ENCODE measurements around the gene MZT1. TPM values are rescaled to one million over a fixed set of nuclear protein-coding genes. Genes with fewer than 3 reads are reported as not detected.

Gene MZT1
- total and polyA plus RNA-seq, 2 donors (not counting 1 experiment from before 2014, with no cell fraction given) = 10.8 to 12.9 TPM

- Histone ChIP-seq H3K79me2 (ENCODE audit: control insufficient read depth, insufficient read depth, low read length) (peaks cover 34% of the 10 kb centered on the region), H3K9me3 (ENCODE audit: control insufficient read depth, insufficient read depth, low read depth, low read length) (no peaks in the 10 kb centered on the region), H3K4me3 (replicated peaks in 1 of 4; ENCODE audit: control extremely low read depth in 1 of 4, insufficient read depth in 1 of 4, low read depth in 3 of 4, low read length in 4 of 4) (no peak overlapping the region), H3K4me2 (ENCODE audit: extremely low read depth, insufficient read depth, low read length) (no peak overlapping the region), H3K36me3 (ENCODE audit: control insufficient read depth, insufficient read depth, low read length) (peaks cover 5% of the 10 kb centered on the region), H3K9ac (ENCODE audit: insufficient read depth, low read length) (no peak overlapping the region), H3K4me1 (ENCODE audit: control insufficient read depth, extremely low read depth, insufficient read depth, low read length) (no peaks in the 10 kb centered on the region), H3K27me3 (ENCODE audit: control insufficient read depth, insufficient read depth, low read length) (no peaks in the 10 kb centered on the region), H2AFZ (ENCODE audit: low read length) (no peak overlapping the region), H4K20me1 (ENCODE audit: control insufficient read depth, extremely low read depth, insufficient read depth, low read length) (no peaks in the 10 kb centered on the region), H3K27ac (ENCODE audit: insufficient read depth, low read length) (no peak overlapping the region)
- no peak for TF ChIP-seq EZH2 (IDR thresholded peaks at IDR 0.05; ENCODE audit: low read length, missing control alignments)
- TF ChIP-seq, protein P1, sequence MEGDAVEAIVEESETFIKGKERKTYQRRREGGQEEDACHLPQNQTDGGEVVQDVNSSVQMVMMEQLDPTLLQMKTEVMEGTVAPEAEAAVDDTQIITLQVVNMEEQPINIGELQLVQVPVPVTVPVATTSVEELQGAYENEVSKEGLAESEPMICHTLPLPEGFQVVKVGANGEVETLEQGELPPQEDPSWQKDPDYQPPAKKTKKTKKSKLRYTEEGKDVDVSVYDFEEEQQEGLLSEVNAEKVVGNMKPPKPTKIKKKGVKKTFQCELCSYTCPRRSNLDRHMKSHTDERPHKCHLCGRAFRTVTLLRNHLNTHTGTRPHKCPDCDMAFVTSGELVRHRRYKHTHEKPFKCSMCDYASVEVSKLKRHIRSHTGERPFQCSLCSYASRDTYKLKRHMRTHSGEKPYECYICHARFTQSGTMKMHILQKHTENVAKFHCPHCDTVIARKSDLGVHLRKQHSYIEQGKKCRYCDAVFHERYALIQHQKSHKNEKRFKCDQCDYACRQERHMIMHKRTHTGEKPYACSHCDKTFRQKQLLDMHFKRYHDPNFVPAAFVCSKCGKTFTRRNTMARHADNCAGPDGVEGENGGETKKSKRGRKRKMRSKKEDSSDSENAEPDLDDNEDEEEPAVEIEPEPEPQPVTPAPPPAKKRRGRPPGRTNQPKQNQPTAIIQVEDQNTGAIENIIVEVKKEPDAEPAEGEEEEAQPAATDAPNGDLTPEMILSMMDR (conservative IDR thresholded peaks at IDR 0.05 in 1 of 2, IDR thresholded peaks at IDR 0.05 in 1 of 2; ENCODE audit: low read depth in 1 of 2, low read length in 2 of 2) = no peak
- no peak for DNase-seq (ENCODE audit: low read depth in 2 of 2)
These were observed 10.7 kb downstream of the MZT1 start for GRCh38 chr13:72716776-72717175.

DNA sequence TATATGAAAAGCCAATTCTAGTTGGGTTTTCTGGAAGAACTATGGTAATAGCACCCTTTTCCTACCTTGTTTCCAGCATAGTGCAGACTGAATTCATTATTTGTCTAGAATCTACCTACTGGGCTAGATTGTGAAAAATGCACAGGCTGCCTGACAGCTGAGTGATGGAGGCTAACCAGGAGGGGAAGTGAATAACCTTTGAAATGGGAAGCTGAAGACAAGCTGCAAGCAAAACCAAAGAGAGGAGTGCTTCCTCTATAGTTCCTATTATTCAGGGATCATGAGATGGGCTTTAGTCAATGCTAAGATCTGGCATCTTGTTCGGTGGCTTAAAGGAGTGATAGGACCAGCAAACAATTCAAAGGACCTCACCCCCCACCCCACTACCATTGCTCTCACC, 26.9 kb downstream of the MZT1 start:
- no peaks in the 10 kb centered on the region for H3K36me3 ChIP-seq (ENCODE audit: control insufficient read depth, insufficient read depth, low read length)
- H4K20me1 ChIP-seq (ENCODE audit: control insufficient read depth, extremely low read depth, insufficient read depth, low read length) = no peaks in the 10 kb centered on the region
- no peaks in the 10 kb centered on the region for H3K9me3 ChIP-seq (ENCODE audit: control insufficient read depth, insufficient read depth, low read depth, low read length)
- no peak overlapping the region for H2AFZ ChIP-seq (ENCODE audit: low read length)
- no peaks in the 10 kb centered on the region for H3K4me1 ChIP-seq (ENCODE audit: control insufficient read depth, extremely low read depth, insufficient read depth, low read length)
- no peak for DNase-seq (ENCODE audit: low read depth in 2 of 2)
- no peak overlapping the region for H3K9ac ChIP-seq (ENCODE audit: insufficient read depth, low read length)
- H3K79me2 ChIP-seq (ENCODE audit: control insufficient read depth, insufficient read depth, low read length) = no peaks in the 10 kb centered on the region
- no peak overlapping the region for H3K4me3 ChIP-seq (replicated peaks in 1 of 4; ENCODE audit: control extremely low read depth in 1 of 4, insufficient read depth in 1 of 4, low read depth in 3 of 4, low read length in 4 of 4)
- H3K27ac ChIP-seq (ENCODE audit: insufficient read depth, low read length) = no peak overlapping the region
- TF ChIP-seq, protein P1 (conservative IDR thresholded peaks at IDR 0.05 in 1 of 2, IDR thresholded peaks at IDR 0.05 in 1 of 2; ENCODE audit: low read depth in 1 of 2, low read length in 2 of 2) = no peak
- TF ChIP-seq EZH2 (IDR thresholded peaks at IDR 0.05; ENCODE audit: low read length, missing control alignments) = no peak
- H3K4me2 ChIP-seq (ENCODE audit: extremely low read depth, insufficient read depth, low read length) = no peak overlapping the region
- no peaks in the 10 kb centered on the region for H3K27me3 ChIP-seq (ENCODE audit: control insufficient read depth, insufficient read depth, low read length)

GRCh38 chr13:72698164-72698563, 29.3 kb downstream of the MZT1 start:
- Histone ChIP-seq H3K9ac (ENCODE audit: insufficient read depth, low read length) (no peak overlapping the region), H3K4me2 (ENCODE audit: extremely low read depth, insufficient read depth, low read length) (no peak overlapping the region), H4K20me1 (ENCODE audit: control insufficient read depth, extremely low read depth, insufficient read depth, low read length) (no peaks in the 10 kb centered on the region), H3K9me3 (ENCODE audit: control insufficient read depth, insufficient read depth, low read depth, low read length) (no peaks in the 10 kb centered on the region), H3K27me3 (ENCODE audit: control insufficient read depth, insufficient read depth, low read length) (no peaks in the 10 kb centered on the region), H3K36me3 (ENCODE audit: control insufficient read depth, insufficient read depth, low read length) (no peaks in the 10 kb centered on the region), H3K4me1 (ENCODE audit: control insufficient read depth, extremely low read depth, insufficient read depth, low read length) (no peaks in the 10 kb centered on the region), H3K4me3 (replicated peaks in 1 of 4; ENCODE audit: control extremely low read depth in 1 of 4, insufficient read depth in 1 of 4, low read depth in 3 of 4, low read length in 4 of 4) (no peak overlapping the region), H3K79me2 (ENCODE audit: control insufficient read depth, insufficient read depth, low read length) (no peaks in the 10 kb centered on the region), H2AFZ (ENCODE audit: low read length) (no peak overlapping the region), H3K27ac (ENCODE audit: insufficient read depth, low read length) (no peak overlapping the region)
- no peak for TF ChIP-seq EZH2 (IDR thresholded peaks at IDR 0.05; ENCODE audit: low read length, missing control alignments)
- TF ChIP-seq, protein P1 (conservative IDR thresholded peaks at IDR 0.05 in 1 of 2, IDR thresholded peaks at IDR 0.05 in 1 of 2; ENCODE audit: low read depth in 1 of 2, low read length in 2 of 2) = no peak
- no peak for DNase-seq (ENCODE audit: low read depth in 2 of 2)

Measured in fibroblast of lung (primary cell).